GM12892 (cell line): ENCODE data around the gene DAAM1.

Source experiments
- POLR2A ChIP-seq: IDR thresholded peaks from 2 replicates; pipeline ENCODE4 v1.6.1; 2011; ENCODE audit warnings: low read depth, low read length, control low read depth
- POLR2AphosphoS5 ChIP-seq: IDR thresholded peaks from 2 replicates; pipeline ENCODE4 v1.6.1; 2011; ENCODE audit warnings: low read depth, low read length, control low read depth
- TAF1 ChIP-seq: IDR thresholded peaks from 2 replicates; pipeline ENCODE4 v1.6.1; 2011; ENCODE audit warnings: low read depth, mild to moderate bottlenecking, control low read depth, low read length, borderline replicate concordance

GRCh38 chr14:59309291-59309900 is 120.9 kb downstream of the DAAM1 start:
- TF ChIP-seq POLR2A (no peak), POLR2AphosphoS5 (no peak), TAF1 (no peak)
